Effector CD4-positive, alpha-beta T cell (primary cell): ENCODE measurements around the gene SAT1.

ENCODE experiments used
- DNase-seq: peaks from one replicate; pipeline ENCODE4 v3.0.0-alpha.2; 2020

Gene SAT1

DNA sequence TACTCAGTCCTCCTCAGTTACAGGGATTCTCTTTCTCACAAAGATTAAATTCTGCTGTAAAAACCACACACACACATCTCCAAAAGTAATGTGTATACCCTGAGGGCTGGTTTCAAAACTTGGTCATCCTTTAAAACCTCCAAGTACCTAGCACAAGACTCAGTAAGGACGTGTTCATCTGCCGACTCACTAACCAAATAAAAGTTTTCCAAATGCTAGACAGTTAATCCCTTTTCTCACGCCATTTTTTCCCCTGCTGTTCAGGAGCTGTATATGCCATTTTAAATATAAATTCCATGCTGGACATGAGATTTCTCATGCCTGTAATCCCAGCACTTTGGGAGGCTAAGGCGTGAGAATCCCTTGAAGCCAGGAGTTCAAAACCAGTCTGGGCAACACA lies 3.9 kb upstream of the SAT1 start:
- no peak for DNase-seq

DNA sequence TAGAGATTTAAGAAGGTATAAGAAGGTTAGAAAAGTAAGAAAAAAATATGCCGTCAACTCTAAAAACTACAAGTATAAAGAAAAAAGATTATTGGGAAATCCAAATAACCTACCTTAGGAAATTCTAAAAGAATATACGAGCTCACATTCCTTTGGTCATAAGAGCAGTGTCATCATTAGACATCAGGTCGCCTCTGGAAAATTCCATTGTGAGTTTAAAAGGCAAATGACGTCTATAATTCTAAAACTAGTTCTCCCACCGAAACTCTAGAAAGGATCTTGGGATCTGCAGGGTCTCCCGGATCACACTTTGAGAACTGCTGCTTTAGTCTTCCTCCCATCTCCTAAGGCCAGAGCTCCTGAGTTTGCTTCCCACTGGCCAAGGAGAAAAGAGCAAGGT lies 518 bp upstream of the SAT1 start:
- no peak for DNase-seq

DNA sequence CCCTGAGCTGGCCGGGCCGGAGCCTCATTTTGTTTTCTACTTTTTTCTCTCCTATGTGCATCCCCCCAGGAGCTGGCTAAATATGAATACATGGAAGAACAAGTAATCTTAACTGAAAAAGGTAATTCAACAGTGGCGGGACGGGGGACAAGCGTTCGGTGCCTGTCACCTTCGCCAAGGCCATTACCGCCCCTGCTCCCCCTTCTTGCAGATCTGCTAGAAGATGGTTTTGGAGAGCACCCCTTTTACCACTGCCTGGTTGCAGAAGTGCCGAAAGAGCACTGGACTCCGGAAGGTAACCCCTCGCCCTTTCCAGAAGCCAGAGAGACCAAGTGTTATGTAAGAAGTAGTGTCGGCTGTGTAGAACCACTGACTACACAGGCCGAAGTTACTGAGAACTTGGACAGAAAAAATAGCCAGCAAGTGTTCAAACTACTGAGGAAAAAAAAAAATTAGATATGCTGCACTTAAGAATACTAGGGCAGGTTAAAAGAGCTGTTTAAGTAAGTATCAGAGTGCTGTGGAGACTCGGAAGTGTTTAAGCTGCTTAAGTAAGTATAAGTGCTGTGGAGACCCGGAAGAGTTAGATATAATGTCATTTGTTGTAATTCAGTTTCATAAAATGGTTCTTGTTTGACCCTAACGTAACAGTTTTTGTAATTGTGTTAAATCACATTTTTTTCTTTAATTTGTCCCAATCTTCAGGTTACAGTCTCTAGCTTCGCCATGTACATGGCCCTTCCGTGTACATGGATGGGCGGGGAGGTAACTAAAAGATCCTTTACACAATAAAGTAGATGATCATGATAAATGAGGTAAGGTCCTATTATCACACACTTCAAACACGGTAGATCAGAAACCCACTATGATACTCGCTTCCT lies 856 bp downstream of the SAT1 start:
- no peak for DNase-seq

DNA sequence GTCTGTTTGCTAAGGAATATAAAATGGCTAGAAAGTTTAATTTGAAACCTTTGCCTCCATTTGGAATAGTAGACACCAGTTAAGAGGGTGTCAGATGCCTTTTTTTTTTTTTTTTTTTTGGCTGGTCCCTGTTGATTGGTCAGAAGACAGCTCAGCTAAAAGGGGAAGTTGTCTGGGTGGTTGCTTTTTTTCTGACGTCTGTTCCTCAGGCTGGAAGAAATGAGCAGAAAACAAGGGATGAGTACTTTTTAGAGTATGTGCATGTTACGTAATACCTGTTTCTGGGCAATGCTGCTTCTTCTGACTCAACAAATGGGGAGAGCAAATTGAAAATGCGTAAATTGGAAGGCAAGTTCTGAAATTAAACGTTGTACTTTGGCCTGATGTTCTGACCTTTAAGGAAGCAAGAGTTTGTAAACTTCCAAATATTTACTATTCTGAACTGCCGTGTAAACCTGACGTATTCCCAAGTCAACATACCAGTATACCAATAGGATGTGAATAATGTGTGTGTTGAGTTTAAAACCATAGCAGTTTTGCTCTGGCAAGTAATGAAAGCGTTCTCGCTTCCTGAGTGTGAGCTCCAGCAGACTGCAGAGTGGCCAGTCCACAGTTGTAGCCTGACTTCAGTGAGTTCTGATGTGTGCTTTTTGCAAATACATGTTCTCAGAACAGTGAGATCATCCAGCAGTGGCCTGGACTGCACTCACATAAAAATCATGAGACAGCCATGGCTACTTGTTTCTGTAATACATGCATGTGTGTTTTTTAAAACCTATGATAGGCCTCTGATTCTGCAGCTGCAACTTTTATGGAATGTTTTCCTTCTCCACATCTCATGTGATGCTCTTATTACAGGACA lies 1.7 kb downstream of the SAT1 start:
- DNase-seq, result no peak

DNA sequence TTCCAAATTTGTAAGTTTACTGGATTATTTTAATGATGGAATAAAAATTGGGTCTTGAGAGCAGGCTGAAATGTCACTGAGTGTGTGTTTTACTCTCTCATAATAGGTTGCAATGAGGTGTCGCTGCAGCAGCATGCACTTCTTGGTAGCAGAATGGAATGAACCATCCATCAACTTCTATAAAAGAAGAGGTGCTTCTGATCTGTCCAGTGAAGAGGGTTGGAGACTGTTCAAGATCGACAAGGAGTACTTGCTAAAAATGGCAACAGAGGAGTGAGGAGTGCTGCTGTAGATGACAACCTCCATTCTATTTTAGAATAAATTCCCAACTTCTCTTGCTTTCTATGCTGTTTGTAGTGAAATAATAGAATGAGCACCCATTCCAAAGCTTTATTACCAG lies 2.6 kb downstream of the SAT1 start:
- DNase-seq, result no peak

DNA sequence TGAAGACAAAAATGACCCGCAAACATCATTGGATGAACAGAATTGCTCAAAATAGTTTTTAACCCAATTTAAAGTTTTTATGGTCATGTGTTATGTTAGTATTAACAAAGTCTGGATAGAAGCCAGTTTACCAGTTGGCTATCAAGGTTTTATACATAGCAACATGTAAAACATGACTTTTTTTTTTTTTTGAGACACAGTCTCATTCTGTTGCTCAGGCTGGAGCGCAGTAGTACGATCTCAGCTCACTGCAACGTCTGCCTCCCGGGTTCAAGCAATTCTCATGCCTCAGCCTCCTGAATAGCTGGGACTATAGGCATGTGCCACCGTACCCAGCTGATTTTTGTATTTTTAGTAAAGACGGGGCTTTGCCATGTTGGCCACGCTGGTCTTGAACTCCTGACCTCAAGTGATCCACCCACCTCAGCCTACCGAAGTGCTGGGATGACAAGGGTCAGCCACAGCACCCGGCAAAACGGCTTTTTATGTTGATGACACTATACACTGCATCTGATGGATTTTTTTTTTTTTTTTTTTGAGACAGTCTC lies 3.4 kb downstream of the SAT1 start:
- DNase-seq, result no peak

DNA sequence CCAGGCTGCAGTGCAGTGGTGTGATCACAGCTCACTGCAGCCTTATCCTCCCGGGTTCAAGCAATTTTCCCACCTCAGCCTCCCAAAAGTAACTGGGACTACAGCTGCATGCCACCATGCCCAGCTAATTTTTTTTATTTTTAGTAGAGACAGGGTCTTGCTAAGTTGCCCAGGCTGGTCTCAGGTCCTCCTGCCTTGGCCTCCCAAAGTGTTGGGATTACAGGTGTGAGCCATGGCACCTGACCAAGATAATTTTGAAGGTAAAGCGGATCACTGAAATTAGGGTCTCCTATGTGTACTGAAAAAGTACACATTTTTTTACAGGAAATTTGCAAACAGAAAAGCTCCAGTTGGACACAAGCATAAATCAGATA lies 4.8 kb downstream of the SAT1 start:
- no peak for DNase-seq

DNA sequence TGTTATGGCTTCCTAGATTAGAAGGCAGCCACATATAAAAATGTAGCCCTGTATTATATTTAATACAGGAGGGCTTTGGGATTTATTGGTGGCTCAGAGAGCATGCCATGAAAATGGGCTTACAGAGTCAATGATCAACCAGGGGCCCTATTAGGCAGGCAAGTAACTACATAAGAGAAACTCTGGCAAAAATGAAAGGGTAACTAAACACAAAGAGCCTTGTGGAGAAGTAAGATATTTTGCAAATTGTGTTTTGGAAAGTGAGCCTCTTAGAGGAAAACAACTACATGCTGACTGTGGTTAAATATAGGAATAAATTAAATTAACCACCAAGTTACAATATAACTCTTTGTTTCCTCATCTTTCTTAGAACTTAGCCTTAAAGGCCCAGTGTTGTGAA lies 5.5 kb downstream of the SAT1 start:
- no peak for DNase-seq

DNA sequence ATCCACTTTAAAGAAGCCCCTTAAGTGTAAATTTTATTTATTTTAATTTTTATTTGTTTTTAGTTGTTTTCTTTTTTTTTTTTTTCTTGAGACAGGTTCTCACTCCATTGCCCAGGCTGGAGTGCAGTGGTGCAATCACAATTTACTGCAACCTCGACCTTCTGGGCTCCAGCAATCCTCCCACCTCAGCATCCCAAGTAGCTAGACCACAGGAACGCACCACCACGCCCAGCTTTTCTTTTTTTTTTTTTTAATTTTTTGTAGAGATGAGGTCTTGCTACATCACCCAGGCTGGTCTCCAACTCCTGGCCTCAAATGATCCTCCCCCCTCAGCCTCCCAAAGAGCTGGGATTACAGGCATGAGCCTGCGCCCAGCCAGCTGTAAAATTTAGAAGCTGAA lies 6.0 kb downstream of the SAT1 start:
- no peak for DNase-seq

DNA sequence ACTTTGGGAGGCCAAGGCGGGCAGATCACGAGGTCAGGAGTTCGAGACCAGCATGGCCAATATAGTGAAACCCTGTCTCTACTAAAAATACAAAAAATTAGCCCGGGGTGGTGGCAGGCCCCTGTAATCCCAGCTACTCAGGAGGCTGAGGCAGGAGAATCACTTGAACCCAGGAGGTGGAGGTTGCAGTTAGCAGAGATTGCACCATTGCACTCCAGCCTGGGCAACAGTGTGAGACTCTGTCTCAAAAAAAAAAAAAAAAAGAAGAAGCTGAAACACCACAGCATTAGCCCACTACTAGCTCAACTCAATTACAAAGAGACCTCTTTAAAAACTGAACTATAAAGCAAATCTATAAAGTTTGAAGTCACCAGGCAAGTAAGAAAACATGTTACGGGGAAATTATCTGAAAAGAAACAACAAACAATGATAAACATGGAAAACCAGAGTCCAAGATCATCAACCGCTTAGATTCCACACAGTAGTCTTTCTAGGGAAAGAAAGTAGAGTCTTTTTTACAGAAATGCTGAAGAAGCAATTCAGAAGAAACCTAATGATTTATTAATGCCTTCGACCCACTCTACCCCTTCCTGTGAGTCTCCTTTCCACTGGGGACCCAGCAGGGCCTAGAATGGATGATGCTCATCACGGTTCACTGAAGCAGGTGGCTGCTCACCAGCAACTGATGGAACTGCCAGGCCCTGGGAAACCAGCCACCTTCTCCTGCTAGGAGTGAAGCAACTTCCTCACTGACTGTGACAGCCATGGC lies 6.6 kb downstream of the SAT1 start:
- DNase-seq, result no peak

DNA sequence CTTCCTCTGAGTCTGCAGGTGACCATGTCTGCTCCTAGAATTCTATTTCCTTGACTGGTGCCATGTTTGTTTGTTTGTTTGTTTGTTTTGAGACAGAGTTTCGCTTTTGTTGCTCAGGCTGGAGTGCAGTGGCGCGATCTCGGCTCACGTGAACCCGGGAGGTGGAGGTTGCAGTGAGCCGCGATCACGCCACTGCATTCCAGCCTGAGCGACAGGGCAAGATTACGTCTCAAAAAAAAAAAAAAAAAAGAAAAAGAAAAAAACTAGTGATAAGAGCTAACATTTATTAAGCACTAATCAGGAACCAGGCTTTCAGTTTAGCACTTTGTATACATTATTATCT lies 7.2 kb downstream of the SAT1 start:
- DNase-seq, result no peak

DNA sequence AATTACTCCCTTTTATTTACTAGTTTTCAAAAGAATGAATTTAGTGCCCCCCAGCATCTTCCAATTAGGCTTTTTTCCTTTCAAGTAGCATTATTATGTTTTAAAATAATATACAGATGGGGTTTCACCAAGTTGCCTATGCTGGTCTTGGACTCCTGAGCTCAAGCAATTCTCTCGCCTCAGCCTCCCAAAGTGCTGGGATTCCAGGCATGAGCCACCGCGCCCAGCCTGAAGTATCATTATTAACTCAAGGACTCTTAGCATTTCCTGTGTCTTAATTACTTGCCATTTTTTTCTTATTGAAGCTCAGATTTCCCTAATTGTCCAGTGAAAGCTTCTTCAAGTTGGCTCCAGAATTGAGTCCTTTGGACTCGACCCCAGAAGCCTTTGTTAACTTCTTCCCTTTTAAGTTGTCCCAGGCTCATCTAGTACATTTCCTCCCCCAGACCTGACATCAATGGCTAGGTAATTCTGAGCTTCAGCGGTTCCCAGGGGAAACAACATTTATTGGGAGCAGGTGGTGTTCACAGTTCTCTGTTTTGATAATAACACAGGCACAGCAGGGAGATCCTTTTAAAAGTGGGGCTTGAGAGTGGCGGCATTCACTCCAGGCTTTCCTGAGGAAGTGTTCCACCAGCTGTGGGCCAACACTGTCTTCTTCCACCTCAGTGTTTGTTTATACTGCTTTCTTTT lies 10.0 kb downstream of the SAT1 start:
- DNase-seq, result no peak

DNA sequence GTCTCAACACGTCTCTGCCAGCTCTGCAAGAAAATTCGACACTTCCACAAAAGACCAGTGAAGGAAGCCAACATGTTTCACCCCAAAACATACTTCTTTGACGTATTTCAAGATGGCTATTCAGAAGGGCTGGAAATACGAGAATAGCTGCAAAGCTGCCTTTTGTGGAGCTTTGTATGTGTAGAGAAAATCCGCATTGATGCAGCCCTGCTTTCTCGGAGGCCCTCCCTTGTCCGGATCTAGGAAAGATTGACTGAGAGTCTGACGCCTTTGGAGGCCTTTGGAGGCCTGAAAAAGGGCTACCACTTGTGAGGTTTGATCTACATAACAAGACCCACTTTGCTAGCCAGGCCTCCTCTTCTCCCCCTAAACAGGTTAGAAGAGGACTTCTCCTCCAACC lies 12.2 kb downstream of the SAT1 start:
- DNase-seq, result no peak

DNA sequence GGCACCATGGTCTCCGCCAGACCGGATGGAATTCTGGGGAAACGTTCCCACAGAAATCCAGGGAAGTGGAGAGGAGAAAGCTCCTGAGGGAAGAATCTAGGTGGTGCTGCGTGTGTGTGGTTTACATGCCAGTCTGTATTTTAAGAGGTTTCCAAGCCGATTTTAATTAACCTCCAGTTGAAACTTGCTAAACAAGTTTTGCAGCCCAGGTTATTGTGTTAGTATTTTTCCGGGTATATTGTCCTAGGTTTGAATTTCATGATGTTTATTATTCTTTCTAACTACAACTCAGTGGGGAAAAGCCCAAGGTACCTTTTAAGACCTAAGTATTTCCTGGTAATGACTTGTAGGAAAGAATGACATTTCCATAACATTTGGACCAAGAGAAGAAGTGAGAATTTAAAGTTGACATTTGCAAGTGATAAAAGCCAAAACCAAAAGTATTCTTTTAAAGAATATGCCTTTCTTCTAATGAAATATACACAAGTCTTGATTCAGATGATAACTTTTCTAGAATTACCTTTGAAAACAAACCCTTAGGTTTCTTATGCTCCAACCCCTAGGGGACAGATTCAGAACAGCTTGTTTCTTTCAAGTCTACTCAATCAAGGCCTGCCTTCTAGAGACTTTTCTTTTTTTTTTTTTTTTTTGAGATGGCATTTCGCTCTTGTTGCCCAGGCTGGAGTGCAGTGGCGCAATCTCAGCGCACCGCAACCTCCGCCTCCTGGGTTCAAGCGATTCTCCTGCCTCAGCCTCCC lies 14.6 kb downstream of the SAT1 start:
- DNase-seq, result no peak

DNA sequence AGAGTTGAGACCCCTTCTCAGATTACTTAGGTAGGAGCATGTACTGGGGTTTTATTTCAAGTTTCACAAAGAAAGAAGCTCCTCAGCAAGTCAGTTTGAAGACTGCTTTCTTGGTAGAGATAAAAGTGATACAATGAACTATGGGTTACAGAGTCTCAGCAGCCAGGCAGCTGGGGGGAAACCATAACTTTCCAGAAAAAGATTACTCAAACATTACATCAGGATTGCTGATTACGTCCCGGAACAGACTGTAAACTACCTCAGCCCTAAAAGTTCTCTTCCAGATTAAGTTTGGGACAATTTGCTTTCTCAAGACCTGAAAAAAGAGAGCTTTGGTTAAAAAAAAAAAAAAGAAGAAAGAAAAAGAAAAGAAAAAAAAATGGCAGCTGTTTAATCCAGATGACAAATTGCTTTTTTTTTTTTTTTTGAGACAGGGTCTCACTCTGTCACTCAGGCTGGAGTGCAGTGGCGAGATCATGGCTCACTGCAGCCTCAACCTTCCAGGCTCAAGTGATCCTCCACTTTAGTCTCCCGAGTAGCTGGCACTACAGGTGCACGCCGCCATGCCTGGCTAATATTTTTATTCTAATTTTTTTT lies 16.6 kb downstream of the SAT1 start:
- no peak for DNase-seq

DNA sequence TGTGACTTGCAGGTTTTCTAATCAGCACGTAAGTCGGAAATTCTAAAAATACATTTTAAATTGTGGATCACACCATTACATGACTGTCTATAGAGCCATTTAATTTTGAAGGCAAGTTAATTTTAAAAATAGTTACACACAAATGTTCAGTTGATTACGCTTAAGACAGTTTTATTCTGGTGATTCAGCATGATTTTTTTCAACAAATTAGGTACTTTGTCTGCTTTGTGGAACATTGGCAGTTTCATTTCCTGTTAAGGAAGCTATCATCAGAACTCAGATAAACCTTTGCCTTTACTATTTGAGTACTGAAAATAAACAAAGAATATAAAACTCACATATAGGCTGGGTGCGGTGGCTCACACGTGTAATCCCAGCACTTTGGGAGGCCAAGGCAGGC lies 19.5 kb downstream of the SAT1 start:
- DNase-seq, result no peak

DNA sequence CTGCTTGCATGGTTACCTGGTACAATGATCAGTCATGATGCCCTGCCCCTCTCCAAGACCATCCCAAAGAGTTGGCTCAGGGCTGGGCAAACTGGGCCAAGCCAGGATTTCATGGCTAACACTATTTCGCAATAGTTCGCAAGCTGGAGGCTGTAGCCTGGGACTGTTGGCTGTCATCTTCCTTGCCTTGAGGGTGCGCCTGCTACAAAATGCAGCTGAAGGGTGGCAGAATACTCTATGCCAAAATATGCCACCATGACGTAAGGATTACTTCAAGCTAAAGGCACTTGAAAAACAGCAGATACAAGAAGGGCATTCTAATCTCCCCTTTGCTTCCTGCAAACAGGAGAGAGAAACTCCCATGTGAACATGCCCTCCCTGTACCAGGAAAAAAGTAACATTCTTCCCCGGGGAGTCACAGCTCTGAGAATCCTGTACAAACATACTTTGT lies 21.0 kb downstream of the SAT1 start:
- DNase-seq, result no peak

DNA sequence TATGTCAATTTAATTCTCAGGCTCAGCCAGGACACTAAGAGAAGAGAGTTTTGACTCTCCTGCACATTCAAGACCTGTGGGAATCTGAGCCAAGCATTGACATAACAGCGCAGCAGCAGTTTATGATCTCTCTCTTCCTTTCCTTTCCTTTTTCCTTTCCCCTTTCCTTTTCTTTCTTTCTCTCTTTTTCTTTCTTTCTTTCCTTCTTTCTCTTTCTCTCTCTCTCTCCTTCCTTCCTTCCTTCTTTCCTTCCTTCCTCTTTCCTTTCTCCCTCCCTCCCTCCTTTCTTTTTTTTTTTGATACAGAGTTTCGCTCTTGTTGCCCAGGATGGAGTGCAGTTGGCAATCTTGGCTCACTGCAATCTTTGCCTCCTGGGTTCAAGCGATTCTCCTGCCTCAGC lies 21.6 kb downstream of the SAT1 start:
- no peak for DNase-seq

DNA sequence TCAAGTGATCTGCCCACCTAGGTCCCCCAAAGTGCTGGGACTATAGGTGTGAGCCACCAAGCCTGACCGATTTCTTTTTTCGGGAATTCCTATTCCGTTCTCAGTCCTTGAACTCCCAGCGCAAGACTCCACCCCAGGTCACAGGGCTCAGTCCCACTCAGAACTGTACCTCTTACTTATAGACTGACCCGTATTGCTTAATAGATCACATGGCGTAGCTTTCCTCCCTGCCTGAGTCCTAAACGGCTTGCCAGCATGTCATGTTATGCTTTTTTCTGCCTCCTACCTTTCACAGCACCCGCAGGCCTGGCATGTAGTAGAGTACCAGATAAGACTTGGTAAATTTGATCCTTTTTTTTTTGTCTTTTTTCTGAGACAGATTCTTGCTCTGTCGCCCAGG lies 22.4 kb downstream of the SAT1 start:
- DNase-seq, result no peak

DNA sequence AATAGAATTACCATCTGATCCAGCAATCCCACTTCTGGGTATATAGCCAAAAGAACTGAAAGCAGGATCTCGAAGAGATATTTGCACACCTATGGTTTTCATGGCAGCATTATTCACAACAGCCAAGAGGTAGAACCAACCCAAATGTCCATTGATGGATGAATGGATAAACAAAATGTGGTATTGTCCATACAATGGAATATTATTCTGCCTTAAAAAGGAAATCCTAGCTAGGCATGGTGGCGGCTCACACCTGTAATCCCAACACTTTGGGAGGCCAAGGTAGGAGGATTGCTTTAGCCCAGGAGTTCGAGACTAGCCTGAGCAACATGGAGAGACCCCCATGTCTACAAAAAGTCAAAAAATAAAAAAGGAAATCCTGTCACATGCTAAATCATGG lies 27.3 kb downstream of the SAT1 start:
- DNase-seq, result no peak

DNA sequence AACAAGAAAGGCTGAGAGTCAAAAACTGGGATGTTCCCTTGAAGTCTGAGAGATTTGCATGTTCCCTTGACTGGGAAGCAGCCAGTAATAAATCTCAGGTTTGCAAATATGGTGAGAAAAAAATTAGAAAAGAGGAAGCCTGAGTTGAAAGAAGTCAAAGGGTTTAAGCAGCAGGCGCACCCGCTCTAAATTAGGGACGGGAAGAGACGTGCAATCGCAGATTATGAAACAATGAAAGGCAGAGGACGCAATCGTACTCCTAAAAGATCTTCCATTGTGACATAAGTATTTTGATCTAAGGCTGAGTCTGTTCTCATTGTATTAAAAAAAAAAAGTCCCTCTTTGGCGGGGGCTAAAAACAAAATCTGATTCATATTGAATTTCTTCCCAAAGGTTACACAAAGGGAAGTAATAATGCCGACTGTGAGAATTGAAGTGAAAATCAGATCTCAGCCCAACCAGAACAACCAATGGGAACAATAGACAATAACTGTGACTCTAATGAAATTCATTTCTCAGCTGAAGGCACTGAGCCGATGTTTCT lies 28.2 kb downstream of the SAT1 start:
- DNase-seq, result no peak
